Esophagus muscularis mucosa (tissue), 3 donors: ENCODE results near the gene VRK3.

Source experiments
- CTCF ChIP-seq, 3 experiments: fragments of 200-600 bp in 2 of 3; fragments of 450-650 bp in 1 of 3; sonication (generic) in 2 of 3; IDR thresholded peaks; one replicate each; pipeline ENCODE4 v1.5.1; 2017 to 2019; ENCODE audit warnings: antibody characterized with exemption in 3 of 3, mild to moderate bottlenecking in 2 of 3, moderate library complexity in 1 of 3
- POLR2A ChIP-seq: fragments of 450-650 bp; IDR thresholded peaks from one replicate; pipeline ENCODE4 v1.6.1; 2017; ENCODE audit warnings: antibody characterized with exemption, moderate library complexity, mild to moderate bottlenecking, low read depth

GRCh38 chr19:49988007-49988406 lies 37.2 kb downstream of the VRK3 start:
- TF ChIP-seq CTCF (IDR thresholded peaks at IDR 0.05), result no peak
- TF ChIP-seq POLR2A, result no peak
